Left lung (tissue), 10 donors: Measurements from ENCODE around the gene CELF5. TPM values are rescaled to one million over a fixed set of nuclear protein-coding genes. Genes with fewer than 3 reads are reported as not detected.

ENCODE experiments used
- ATAC-seq: fragments of 200-7000 bp; cut with Tn5 transposase; one replicate; pipeline ENCODE4 v1.9.1; 2020; ENCODE audit warnings: moderate library complexity
- DNase-seq, 4 donors: peaks; one replicate each; pipeline ENCODE4 v3.0.0-alpha.2; 2013 to 2020
- H3K27ac ChIP-seq, 2 donors: fragments of 200-600 bp; sonication (generic) in 1 of 2; one replicate each; pipeline versions ENCODE4 v1.5.0 to v1.8.0; 2020 to 2021
- H3K27me3 ChIP-seq, 2 donors: fragments of 200-600 bp; sonication (generic) in 1 of 2; one replicate each; pipeline versions ENCODE4 v1.5.0 to v1.8.0; 2020 to 2021
- H3K36me3 ChIP-seq, 2 donors: fragments of 200-600 bp; sonication (generic) in 1 of 2; one replicate each; pipeline versions ENCODE4 v1.5.0 to v1.8.0; 2020 to 2021
- H3K4me1 ChIP-seq, 2 donors: fragments of 200-600 bp; one replicate each; pipeline ENCODE4 v1.8.0; 2021
- H3K4me3 ChIP-seq, 2 donors: fragments of 200-600 bp; sonication (generic) in 1 of 2; one replicate each; pipeline versions ENCODE4 v1.5.0 to v1.8.0; 2020 to 2021; ENCODE audit warnings: mild to moderate bottlenecking in 1 of 2
- H3K9me3 ChIP-seq, 2 donors: fragments of 200-600 bp; sonication (generic) in 1 of 2; one replicate each; pipeline versions ENCODE4 v1.5.0 to v1.8.0; 2020 to 2021
- intact Hi-C, 2 donors: fragments of 100-400 bp; cut with DNase I; formaldehyde crosslinking; loops; one replicate each; pipeline versions ENCODE4 v1.11.2 to v1.14.2; 2022
- polyA plus RNA-seq, 6 donors: library from polyadenylated mRNA; unstranded; fragments of 120-200 nt; gene quantifications; one replicate each; pipeline ENCODE4 v1.2.1, GENCODE V29; 2013; ENCODE audit not compliant: insufficient read length in 6 of 6
- total RNA-seq, 2 donors: library from RNA; stranded (reverse); fragmentation: NEBNext Ultra II Directional; extraction: Animal tissue kit (Norgen Biotek cat#: 25700); gene quantifications; one replicate each; pipeline ENCODE4 v1.2.1, GENCODE V29; 2021
- TF ChIP-seq, protein P1 (sequence below), 2 donors: fragments of 200-600 bp; sonication (generic) in 1 of 2; IDR thresholded peaks; one replicate each; pipeline versions ENCODE4 v1.5.0 to v1.8.0; 2021; ENCODE audit warnings: antibody characterized with exemption in 2 of 2
- donor health status: DM: no; HTN: yes; CAD: no.
- donor health status: DM: no; HTN: no; CAD: no.

CELF5 gene
- total and polyA plus RNA-seq, 8 donors = 0.38 to 3.9 (median 2.2) TPM; not detected in 1

GRCh38 chr19:3302755-3303154, 78.3 kb downstream of the CELF5 start:
- ATAC-seq (no peak), DNase-seq (no peak)
- H3K4me3 ChIP-seq = no peak overlapping the region
- H3K9me3 ChIP-seq = peaks cover 0 to 8% of the 10 kb centered on the region in 2 donors
- peaks cover 0 to 8% of the 10 kb centered on the region in 2 donors for H3K4me1 ChIP-seq
- TF ChIP-seq, protein P1, sequence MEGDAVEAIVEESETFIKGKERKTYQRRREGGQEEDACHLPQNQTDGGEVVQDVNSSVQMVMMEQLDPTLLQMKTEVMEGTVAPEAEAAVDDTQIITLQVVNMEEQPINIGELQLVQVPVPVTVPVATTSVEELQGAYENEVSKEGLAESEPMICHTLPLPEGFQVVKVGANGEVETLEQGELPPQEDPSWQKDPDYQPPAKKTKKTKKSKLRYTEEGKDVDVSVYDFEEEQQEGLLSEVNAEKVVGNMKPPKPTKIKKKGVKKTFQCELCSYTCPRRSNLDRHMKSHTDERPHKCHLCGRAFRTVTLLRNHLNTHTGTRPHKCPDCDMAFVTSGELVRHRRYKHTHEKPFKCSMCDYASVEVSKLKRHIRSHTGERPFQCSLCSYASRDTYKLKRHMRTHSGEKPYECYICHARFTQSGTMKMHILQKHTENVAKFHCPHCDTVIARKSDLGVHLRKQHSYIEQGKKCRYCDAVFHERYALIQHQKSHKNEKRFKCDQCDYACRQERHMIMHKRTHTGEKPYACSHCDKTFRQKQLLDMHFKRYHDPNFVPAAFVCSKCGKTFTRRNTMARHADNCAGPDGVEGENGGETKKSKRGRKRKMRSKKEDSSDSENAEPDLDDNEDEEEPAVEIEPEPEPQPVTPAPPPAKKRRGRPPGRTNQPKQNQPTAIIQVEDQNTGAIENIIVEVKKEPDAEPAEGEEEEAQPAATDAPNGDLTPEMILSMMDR (IDR thresholded peaks at IDR 0.05) = no peak
- H3K27ac ChIP-seq = no peak overlapping the region
- intact Hi-C loops = no loop called here
- no peaks in the 10 kb centered on the region for H3K36me3 ChIP-seq
- peaks cover 0 to 47% of the 10 kb centered on the region in 2 donors for H3K27me3 ChIP-seq

DNA sequence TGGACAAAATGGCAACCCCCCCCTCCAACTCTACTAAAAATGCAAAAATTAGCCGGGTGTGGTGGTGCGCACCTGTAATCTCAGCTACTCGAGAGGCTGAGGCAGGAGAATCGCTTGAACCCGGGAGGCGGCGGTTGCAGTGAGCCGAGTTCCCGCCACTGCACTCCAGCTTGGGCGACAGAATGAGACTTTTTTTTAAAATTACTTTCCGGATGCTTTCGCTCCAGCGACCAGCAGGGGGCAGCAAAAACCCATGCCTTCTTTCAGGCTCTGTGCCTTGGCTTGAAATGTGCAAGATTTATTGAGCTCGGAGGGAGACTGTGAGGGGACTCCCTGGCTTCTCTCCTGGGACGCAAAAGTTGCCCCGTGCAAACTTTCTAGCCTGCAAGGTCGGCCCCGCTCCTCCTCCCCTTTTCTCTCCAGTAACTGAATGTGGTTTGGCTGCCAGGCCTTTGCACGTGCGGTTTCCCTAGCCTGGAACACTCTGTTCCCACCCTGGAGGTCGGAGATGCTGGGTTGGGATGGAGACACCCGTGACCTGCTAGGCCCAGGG, 80.5 kb downstream of the CELF5 start:
- Histone ChIP-seq H3K27me3 (peaks cover 0 to 64% of the 10 kb centered on the region in 2 donors), H3K4me1 (peaks cover 0 to 8% of the 10 kb centered on the region in 2 donors), H3K27ac (no peak overlapping the region), H3K9me3 (peaks cover 0 to 6% of the 10 kb centered on the region in 2 donors), H3K36me3 (no peaks in the 10 kb centered on the region), H3K4me3 (no peak overlapping the region)
- ATAC-seq = peak; percentile 82
- TF ChIP-seq, protein P1 (IDR thresholded peaks at IDR 0.05) = peak; percentile 71 to 92
- DNase-seq = peak in 3 of 4 donors; percentile 62 to 80 (median 68)
- intact Hi-C loops = no loop called here

GRCh38 chr19:3309724-3310123, 85.3 kb downstream of the CELF5 start:
- DNase-seq (no peak), ATAC-seq (no peak)
- peaks cover 0 to 5% of the 10 kb centered on the region in 2 donors for H3K4me1 ChIP-seq
- H3K36me3 ChIP-seq = no peaks in the 10 kb centered on the region
- intact Hi-C loops = loop anchor here in 1 of 2 donors (10.0 kb wide), 1 partner anchor 165 kb away; no protein-coding TSS in a partner anchor
- no peaks in the 10 kb centered on the region for H3K9me3 ChIP-seq
- H3K27me3 ChIP-seq = peaks cover 0 to 72% of the 10 kb centered on the region in 2 donors
- H3K27ac ChIP-seq = no peak overlapping the region
- H3K4me3 ChIP-seq = no peak overlapping the region
- TF ChIP-seq, protein P1 (IDR thresholded peaks at IDR 0.05) = no peak

- ATAC-seq (no peak), DNase-seq (no peak)
- H3K9me3 ChIP-seq = no peaks in the 10 kb centered on the region
- H3K27me3 ChIP-seq = peaks cover 0 to 77% of the 10 kb centered on the region in 2 donors
- no peak overlapping the region for H3K4me3 ChIP-seq
- H3K36me3 ChIP-seq = no peaks in the 10 kb centered on the region
- no peaks in the 10 kb centered on the region for H3K4me1 ChIP-seq
- no peak overlapping the region for H3K27ac ChIP-seq
- TF ChIP-seq, protein P1 (IDR thresholded peaks at IDR 0.05) = no peak
- intact Hi-C loops = loop anchor here in 1 of 2 donors (10.0 kb wide), 1 partner anchor 165 kb away; no protein-coding TSS in a partner anchor
Measured at GRCh38 chr19:3310280-3310679, 85.8 kb downstream of the CELF5 start.

GRCh38 chr19:3310711-3311110, 86.2 kb downstream of the CELF5 start:
- Histone ChIP-seq H3K9me3 (no peaks in the 10 kb centered on the region), H3K36me3 (no peaks in the 10 kb centered on the region), H3K27ac (no peak overlapping the region), H3K4me1 (no peaks in the 10 kb centered on the region), H3K27me3 (peaks cover 0 to 79% of the 10 kb centered on the region in 2 donors), H3K4me3 (no peak overlapping the region)
- DNase-seq (no peak), ATAC-seq (no peak)
- TF ChIP-seq, protein P1 (IDR thresholded peaks at IDR 0.05) = no peak
- intact Hi-C loops = loop anchor here in 1 of 2 donors (10.0 kb wide), 1 partner anchor 164 kb away; no protein-coding TSS in a partner anchor
